HG02885 (cell line): Measurements from ENCODE around the gene PTOV1.

Experiments
- ATAC-seq: cut with Tn5 transposase; IDR thresholded peaks from one replicate; pipeline ENCODE4 v1.9.1; 2021; ENCODE audit warnings: mild to moderate bottlenecking; ENCODE audit not compliant: unreplicated experiment, poor library complexity

The PTOV1 gene

GRCh38 chr19:49857061-49857837 lies 6.3 kb downstream of the PTOV1 start:
- no peak for ATAC-seq

- ATAC-seq, result no peak
Measured at GRCh38 chr19:49857838-49858087, 6.8 kb downstream of the PTOV1 start.

- ATAC-seq, result no peak
Measured at GRCh38 chr19:49858088-49858985, 7.4 kb downstream of the PTOV1 start.

GRCh38 chr19:49859682-49860335 lies 8.8 kb downstream of the PTOV1 start:
- ATAC-seq, result no peak

GRCh38 chr19:49860336-49861102 lies 9.6 kb downstream of the PTOV1 start:
- ATAC-seq, result no peak

GRCh38 chr19:49861107-49861506 lies 10.1 kb downstream of the PTOV1 start:
- ATAC-seq, result no peak

GRCh38 chr19:49861541-49862378 lies 10.8 kb downstream of the PTOV1 start:
- ATAC-seq, result no peak

- no peak for ATAC-seq
Measured at GRCh38 chr19:49862391-49863253, 11.7 kb downstream of the PTOV1 start.

GRCh38 chr19:49863254-49863934 lies 12.4 kb downstream of the PTOV1 start:
- ATAC-seq, result no peak

- ATAC-seq, result no peak
Measured at GRCh38 chr19:49863935-49864320, 13.0 kb downstream of the PTOV1 start.

- no peak for ATAC-seq
Measured at GRCh38 chr19:49864890-49865289, 13.9 kb downstream of the PTOV1 start.

GRCh38 chr19:49866933-49867782 lies 16.2 kb downstream of the PTOV1 start, which contains the start of gene PNKP:
PNKP (minus strand) TSS chr19:49867576; CDS start chr19:49867204, 372 bp downstream.
- ATAC-seq, result peak; percentile 46

- ATAC-seq, result peak; percentile 6
Measured at GRCh38 chr19:49869009-49869483, 18.1 kb downstream of the PTOV1 start.

- ATAC-seq, result peak; percentile 69
Measured at GRCh38 chr19:49869484-49870308, 18.7 kb downstream of the PTOV1 start.

GRCh38 chr19:49870309-49870901 lies 19.4 kb downstream of the PTOV1 start:
- ATAC-seq, result no peak
